OCI-LY3 (cell line): ENCODE data around the gene AGRN.
"Not testable (repeated sequence)": the region's sequence is repeated elsewhere in the genome, so short reads cannot be mapped to it uniquely, and the experiment has no call there.

Experiments used
- H2AFZ ChIP-seq: fragments of 200-600, 300-600 bp; shearing (Covaris generic); 2 replicates; pipeline ENCODE4 v1.6.0; 2014; ENCODE audit warnings: antibody characterized with exemption, low read depth, low read length
- H3K27ac ChIP-seq: fragments of 200-600, 300-600 bp; sonication (generic); 2 replicates; pipeline ENCODE4 v1.5.1; 2014; ENCODE audit warnings: mild to moderate bottlenecking, low read length, moderate library complexity, mixed read lengths
- H3K27me3 ChIP-seq: fragments of 200-600, 300-600 bp; sonication (generic); 2 replicates; pipeline ENCODE4 v1.6.1; 2014; ENCODE audit warnings: low read depth, low read length, mixed read lengths
- H3K36me3 ChIP-seq: fragments of 200-600, 300-600 bp; sonication (generic); replicated peaks from 2 replicates; pipeline ENCODE3; 2014; ENCODE audit warnings: low read depth, low read length, mixed read lengths
- H3K4me1 ChIP-seq: fragments of 300-600, 200-600 bp; sonication (generic); 2 replicates; pipeline ENCODE4 v1.6.1; 2014; ENCODE audit warnings: low read length, mixed read lengths
- H3K4me2 ChIP-seq: fragments of 200-600, 300-600 bp; sonication (generic); 2 replicates; pipeline ENCODE4 v1.6.1; 2014; ENCODE audit warnings: low read length, mixed read lengths
- H3K4me3 ChIP-seq: fragments of 300-600, 200-600 bp; sonication (generic); 2 replicates; pipeline ENCODE4 v1.5.1; 2014; ENCODE audit warnings: antibody characterized with exemption, mild to moderate bottlenecking, low read length, moderate library complexity
- H3K79me2 ChIP-seq: fragments of 300-600, 200-600 bp; shearing (Covaris generic); 2 replicates; pipeline ENCODE4 v1.6.1; 2014; ENCODE audit warnings: mild to moderate bottlenecking, low read length, mixed read lengths
- H3K9ac ChIP-seq: fragments of 300-600, 200-600 bp; shearing (Covaris generic); 2 replicates; pipeline ENCODE4 v1.6.0; 2014; ENCODE audit warnings: mild to moderate bottlenecking, low read length, moderate library complexity
- H3K9me3 ChIP-seq: fragments of 200-600, 300-600 bp; shearing (Covaris generic); 2 replicates; pipeline ENCODE4 v1.6.1; 2014; ENCODE audit warnings: low read length, mixed read lengths; ENCODE audit not compliant: insufficient read depth
- H4K20me1 ChIP-seq: fragments of 200-600, 300-600 bp; sonication (generic); 2 replicates; pipeline ENCODE4 v1.6.1; 2016; ENCODE audit warnings: low read length, mixed read lengths; ENCODE audit not compliant: insufficient read depth
- CTCF ChIP-seq: fragments of 200-600, 300-600 bp; sonication (generic); IDR thresholded peaks from 2 replicates; pipeline ENCODE4 v1.5.1; 2014; ENCODE audit warnings: antibody characterized with exemption, low read length, low read depth
- EZH2phosphoT487 ChIP-seq: fragments of 200-600 bp; shearing (Covaris generic); IDR thresholded peaks from 2 replicates; pipeline ENCODE4 v1.6.1; 2018; ENCODE audit warnings: antibody characterized with exemption, mixed run types, low read depth

The AGRN gene

GRCh38 chr1:1075148-1075935 is 55.4 kb downstream of the AGRN start:
- H2AFZ ChIP-seq: no peak overlapping the region
- H3K4me3 ChIP-seq: no peak overlapping the region
- no peak overlapping the region for H3K9ac ChIP-seq
- H3K4me1 ChIP-seq: peaks cover 13% of the 10 kb centered on the region
- H3K4me2 ChIP-seq: no peak overlapping the region
- H3K27ac ChIP-seq: no peak overlapping the region
- no peak for TF ChIP-seq EZH2phosphoT487
- TF ChIP-seq CTCF: no peak
- H3K9me3 ChIP-seq: no peaks in the 10 kb centered on the region
- no peaks in the 10 kb centered on the region for H4K20me1 ChIP-seq
- no peaks in the 10 kb centered on the region for H3K79me2 ChIP-seq
- no peaks in the 10 kb centered on the region for H3K36me3 ChIP-seq
- no peaks in the 10 kb centered on the region for H3K27me3 ChIP-seq

- not testable (repeated sequence) for H3K9ac ChIP-seq, H3K79me2 ChIP-seq, H3K4me3 ChIP-seq, H4K20me1 ChIP-seq, H2AFZ ChIP-seq, H3K4me2 ChIP-seq, H3K27me3 ChIP-seq, H3K27ac ChIP-seq, H3K9me3 ChIP-seq, H3K36me3 ChIP-seq
- H3K4me1 ChIP-seq: peaks cover 12% of the 10 kb centered on the region
Measured at GRCh38 chr1:1077396-1077795, 57.5 kb downstream of the AGRN start.

- Histone ChIP-seq H3K36me3 (no peaks in the 10 kb centered on the region), H2AFZ (no peak overlapping the region), H3K4me3 (peak overlapping the region; percentile 74), H3K9ac (peak overlapping the region; percentile 57; the same call in 1 of the 2 replicates), H4K20me1 (no peaks in the 10 kb centered on the region), H3K27ac (0 out of 2 replicates have a peak overlapping the region, but pooled peaks have one; percentile 12), H3K4me1 (peaks cover 12% of the 10 kb centered on the region), H3K79me2 (no peaks in the 10 kb centered on the region), H3K4me2 (peak overlapping the region; percentile 94), H3K27me3 (no peaks in the 10 kb centered on the region), H3K9me3 (no peaks in the 10 kb centered on the region)
- TF ChIP-seq EZH2phosphoT487: no peak
- TF ChIP-seq CTCF: no peak
Measured at GRCh38 chr1:1079408-1080121, 59.6 kb downstream of the AGRN start.

GRCh38 chr1:1080122-1080757 is 60.3 kb downstream of the AGRN start:
- TF ChIP-seq EZH2phosphoT487: no peak
- no peak for TF ChIP-seq CTCF
- no peak overlapping the region for H3K9ac ChIP-seq
- H3K79me2 ChIP-seq: no peaks in the 10 kb centered on the region
- no peak overlapping the region for H3K27ac ChIP-seq
- peak overlapping the region; percentile 74 for H3K4me3 ChIP-seq
- no peaks in the 10 kb centered on the region for H3K27me3 ChIP-seq
- H3K9me3 ChIP-seq: no peaks in the 10 kb centered on the region
- no peaks in the 10 kb centered on the region for H4K20me1 ChIP-seq
- H2AFZ ChIP-seq: no peak overlapping the region
- H3K4me1 ChIP-seq: peaks cover 12% of the 10 kb centered on the region
- H3K36me3 ChIP-seq: no peaks in the 10 kb centered on the region
- peak overlapping the region; percentile 94 for H3K4me2 ChIP-seq
